Measurements from ENCODE around the gene LONP2.
A peak's percentile ranks its signal among the peaks of the same experiment; 100 is the strongest.
"Not testable (repeated sequence)": the region's sequence is repeated elsewhere in the genome, so short reads cannot be mapped to it uniquely, and the experiment has no call there.

The LONP2 gene

GRCh38 chr16:48367441-48368049 is 123.4 kb downstream of the LONP2 start:
- Histone ChIP-seq H3F3A (ENCODE audit: insufficient read depth) (peaks cover 10% of the 10 kb centered on the region; the same call in 1 of the 2 replicates), H3K27ac (ENCODE audit: low read depth, low read length) (no peak overlapping the region), H3K4me2 (ENCODE audit: low read depth, low read length, poor library complexity, severe bottlenecking) (peak overlapping the region; percentile 94), H2AFZ (ENCODE audit: low read depth, low read length, severe bottlenecking) (no peak overlapping the region), H4K20me1 (ENCODE audit: low read depth, low read length) (peaks cover 18% of the 10 kb centered on the region), H3K36me3 (ENCODE audit: low read length) (no peaks in the 10 kb centered on the region), H3K9ac (ENCODE audit: low read length) (no peak overlapping the region), H3K27me3 (ENCODE audit: low read length) (no peaks in the 10 kb centered on the region), H3K9me3 (ENCODE audit: insufficient read depth, low read length) (no peaks in the 10 kb centered on the region), H3K4me3 (ENCODE audit: insufficient read depth, low read length, poor library complexity, severe bottlenecking) (no peak overlapping the region), H3K79me2 (ENCODE audit: insufficient read depth, low read length) (peaks cover 95% of the 10 kb centered on the region), H3K9me2 (replicated peaks; ENCODE audit: insufficient read depth, low read length) (no peaks in the 10 kb centered on the region)
- no peak for TF ChIP-seq EZH2phosphoT487 (conservative IDR thresholded peaks at IDR 0.05; ENCODE audit: low read length)
- TF ChIP-seq, protein P1, sequence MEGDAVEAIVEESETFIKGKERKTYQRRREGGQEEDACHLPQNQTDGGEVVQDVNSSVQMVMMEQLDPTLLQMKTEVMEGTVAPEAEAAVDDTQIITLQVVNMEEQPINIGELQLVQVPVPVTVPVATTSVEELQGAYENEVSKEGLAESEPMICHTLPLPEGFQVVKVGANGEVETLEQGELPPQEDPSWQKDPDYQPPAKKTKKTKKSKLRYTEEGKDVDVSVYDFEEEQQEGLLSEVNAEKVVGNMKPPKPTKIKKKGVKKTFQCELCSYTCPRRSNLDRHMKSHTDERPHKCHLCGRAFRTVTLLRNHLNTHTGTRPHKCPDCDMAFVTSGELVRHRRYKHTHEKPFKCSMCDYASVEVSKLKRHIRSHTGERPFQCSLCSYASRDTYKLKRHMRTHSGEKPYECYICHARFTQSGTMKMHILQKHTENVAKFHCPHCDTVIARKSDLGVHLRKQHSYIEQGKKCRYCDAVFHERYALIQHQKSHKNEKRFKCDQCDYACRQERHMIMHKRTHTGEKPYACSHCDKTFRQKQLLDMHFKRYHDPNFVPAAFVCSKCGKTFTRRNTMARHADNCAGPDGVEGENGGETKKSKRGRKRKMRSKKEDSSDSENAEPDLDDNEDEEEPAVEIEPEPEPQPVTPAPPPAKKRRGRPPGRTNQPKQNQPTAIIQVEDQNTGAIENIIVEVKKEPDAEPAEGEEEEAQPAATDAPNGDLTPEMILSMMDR (IDR thresholded peaks at IDR 0.05; ENCODE audit: insufficient read depth, low read length, poor library complexity, severe bottlenecking), result no peak

DNA sequence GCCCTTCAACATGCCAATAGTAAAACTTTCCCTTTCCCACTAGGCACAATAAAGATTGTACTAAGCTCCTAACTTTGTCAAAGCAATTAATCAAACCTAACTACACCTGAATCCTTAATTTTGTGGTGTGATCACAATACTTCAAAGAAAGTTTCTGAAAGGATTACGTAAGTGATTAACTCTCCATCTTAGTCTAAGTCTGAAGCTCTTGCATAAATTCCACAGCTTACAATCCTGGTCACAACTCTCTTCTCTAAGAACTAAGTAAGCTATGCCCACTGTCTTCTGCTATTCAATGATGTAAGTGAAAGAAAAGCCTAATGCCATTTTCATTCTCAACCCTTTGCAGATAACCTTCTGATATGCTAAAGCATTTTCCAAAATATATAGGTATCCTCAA is 125.7 kb downstream of the LONP2 start:
- Histone ChIP-seq H4K20me1 (ENCODE audit: low read depth, low read length) (peaks cover 37% of the 10 kb centered on the region), H3K4me2 (ENCODE audit: low read depth, low read length, poor library complexity, severe bottlenecking) (no peak overlapping the region), H3K27ac (ENCODE audit: low read depth, low read length) (no peak overlapping the region), H3K4me3 (ENCODE audit: insufficient read depth, low read length, poor library complexity, severe bottlenecking) (no peak overlapping the region), H3F3A (ENCODE audit: insufficient read depth) (peaks cover 10% of the 10 kb centered on the region; the same call in 1 of the 2 replicates), H3K9me2 (replicated peaks; ENCODE audit: insufficient read depth, low read length) (no peaks in the 10 kb centered on the region), H3K9me3 (ENCODE audit: insufficient read depth, low read length) (no peaks in the 10 kb centered on the region), H3K27me3 (ENCODE audit: low read length) (no peaks in the 10 kb centered on the region), H3K9ac (ENCODE audit: low read length) (no peak overlapping the region), H3K79me2 (ENCODE audit: insufficient read depth, low read length) (peaks cover 96% of the 10 kb centered on the region), H3K36me3 (ENCODE audit: low read length) (no peaks in the 10 kb centered on the region), H2AFZ (ENCODE audit: low read depth, low read length, severe bottlenecking) (no peak overlapping the region)
- TF ChIP-seq EZH2phosphoT487 (conservative IDR thresholded peaks at IDR 0.05; ENCODE audit: low read length), result no peak
- TF ChIP-seq, protein P1 (IDR thresholded peaks at IDR 0.05; ENCODE audit: insufficient read depth, low read length, poor library complexity, severe bottlenecking), result no peak

DNA sequence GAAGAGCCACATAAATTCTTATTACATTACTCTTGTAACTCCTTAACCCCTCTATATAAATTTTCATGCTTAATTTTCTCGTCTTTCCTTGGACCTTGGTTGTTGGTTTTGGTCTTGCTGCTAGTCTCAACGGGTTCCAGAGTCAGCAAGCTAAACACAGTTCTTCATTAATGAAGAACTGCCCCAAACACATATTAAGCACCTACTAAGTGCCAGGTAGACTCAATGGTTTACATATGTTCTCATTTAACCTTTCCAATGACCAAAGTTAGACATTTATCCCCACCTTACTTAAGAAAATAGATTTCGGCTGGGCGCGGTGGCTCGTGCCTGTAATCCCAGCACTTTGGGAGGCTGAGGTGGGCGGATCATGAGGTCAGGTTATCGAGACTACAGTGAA is 126.1 kb downstream of the LONP2 start:
- H3K4me2 ChIP-seq (ENCODE audit: low read depth, low read length, poor library complexity, severe bottlenecking), result no peak overlapping the region
- H3K4me3 ChIP-seq (ENCODE audit: insufficient read depth, low read length, poor library complexity, severe bottlenecking), result no peak overlapping the region
- TF ChIP-seq, protein P1 (IDR thresholded peaks at IDR 0.05; ENCODE audit: insufficient read depth, low read length, poor library complexity, severe bottlenecking), result no peak
- no peak for TF ChIP-seq EZH2phosphoT487 (conservative IDR thresholded peaks at IDR 0.05; ENCODE audit: low read length)
- no peak overlapping the region for H3K9ac ChIP-seq (ENCODE audit: low read length)
- no peaks in the 10 kb centered on the region for H3K27me3 ChIP-seq (ENCODE audit: low read length)
- no peaks in the 10 kb centered on the region for H3K36me3 ChIP-seq (ENCODE audit: low read length)
- no peak overlapping the region for H3K27ac ChIP-seq (ENCODE audit: low read depth, low read length)
- H3K9me2 ChIP-seq (replicated peaks; ENCODE audit: insufficient read depth, low read length), result no peaks in the 10 kb centered on the region
- no peaks in the 10 kb centered on the region for H3K9me3 ChIP-seq (ENCODE audit: insufficient read depth, low read length)
- H3K79me2 ChIP-seq (ENCODE audit: insufficient read depth, low read length), result peaks cover 96% of the 10 kb centered on the region
- peaks cover 37% of the 10 kb centered on the region for H4K20me1 ChIP-seq (ENCODE audit: low read depth, low read length)
- H2AFZ ChIP-seq (ENCODE audit: low read depth, low read length, severe bottlenecking), result no peak overlapping the region
- H3F3A ChIP-seq (ENCODE audit: insufficient read depth), result peaks cover 10% of the 10 kb centered on the region; the same call in 1 of the 2 replicates

GRCh38 chr16:48370668-48371392 is 126.7 kb downstream of the LONP2 start:
- not testable (repeated sequence) for H3K27ac ChIP-seq (ENCODE audit: low read depth, low read length); H3K9me2 ChIP-seq (replicated peaks; ENCODE audit: insufficient read depth, low read length); H3K4me2 ChIP-seq (ENCODE audit: low read depth, low read length, poor library complexity, severe bottlenecking); H3K36me3 ChIP-seq (ENCODE audit: low read length); H3K9ac ChIP-seq (ENCODE audit: low read length); H2AFZ ChIP-seq (ENCODE audit: low read depth, low read length, severe bottlenecking); H3K27me3 ChIP-seq (ENCODE audit: low read length); H3K9me3 ChIP-seq (ENCODE audit: insufficient read depth, low read length); H3F3A ChIP-seq (ENCODE audit: insufficient read depth); H3K4me3 ChIP-seq (ENCODE audit: insufficient read depth, low read length, poor library complexity, severe bottlenecking)
- peaks cover 41% of the 10 kb centered on the region for H4K20me1 ChIP-seq (ENCODE audit: low read depth, low read length)
- peaks cover 96% of the 10 kb centered on the region for H3K79me2 ChIP-seq (ENCODE audit: insufficient read depth, low read length)

Measured in SU-DHL-6 (cell line).